Measurements from ENCODE around the gene RALGPS1.

Gene RALGPS1

DNA sequence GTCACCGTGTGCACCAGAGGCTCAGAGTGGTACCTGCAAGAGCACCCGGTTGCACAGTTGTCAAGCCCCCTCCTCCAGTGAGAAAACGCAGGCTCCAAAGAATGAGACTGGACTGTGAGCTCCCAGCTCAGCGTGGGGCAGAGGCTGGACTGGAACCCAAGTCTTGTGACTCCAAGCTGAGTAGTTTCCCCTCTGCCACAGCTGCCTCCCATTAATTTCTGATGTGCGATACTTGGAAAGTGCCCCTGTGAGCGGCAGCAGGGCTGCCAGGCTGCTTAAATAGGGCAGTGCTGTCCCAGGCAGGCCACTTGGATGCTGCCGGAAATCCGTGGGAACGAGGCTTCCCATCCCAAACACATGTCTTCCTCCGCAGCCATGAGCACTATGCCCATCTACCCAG, 270.1 kb downstream of the RALGPS1 start:
- no peak for TF ChIP-seq MAX (IDR thresholded peaks at IDR 0.05; ENCODE audit: low read depth, low read length)
- TF ChIP-seq MYC (IDR thresholded peaks at IDR 0.05; ENCODE audit: low read depth, low read length) = no peak
- TF ChIP-seq POLR2A (IDR thresholded peaks at IDR 0.05; ENCODE audit: extremely low read depth, insufficient read length) = no peak
- no peak overlapping the region for H3K4me3 ChIP-seq (ENCODE audit: low read depth, low read length)
- no peak for DNase-seq (ENCODE audit: low read depth)

- DNase-seq (ENCODE audit: low read depth) = no peak
Measured at GRCh38 chr9:127185181-127185580, 270.6 kb downstream of the RALGPS1 start.

GRCh38 chr9:127185931-127186781, 271.6 kb downstream of the RALGPS1 start:
- TF ChIP-seq, protein P1, sequence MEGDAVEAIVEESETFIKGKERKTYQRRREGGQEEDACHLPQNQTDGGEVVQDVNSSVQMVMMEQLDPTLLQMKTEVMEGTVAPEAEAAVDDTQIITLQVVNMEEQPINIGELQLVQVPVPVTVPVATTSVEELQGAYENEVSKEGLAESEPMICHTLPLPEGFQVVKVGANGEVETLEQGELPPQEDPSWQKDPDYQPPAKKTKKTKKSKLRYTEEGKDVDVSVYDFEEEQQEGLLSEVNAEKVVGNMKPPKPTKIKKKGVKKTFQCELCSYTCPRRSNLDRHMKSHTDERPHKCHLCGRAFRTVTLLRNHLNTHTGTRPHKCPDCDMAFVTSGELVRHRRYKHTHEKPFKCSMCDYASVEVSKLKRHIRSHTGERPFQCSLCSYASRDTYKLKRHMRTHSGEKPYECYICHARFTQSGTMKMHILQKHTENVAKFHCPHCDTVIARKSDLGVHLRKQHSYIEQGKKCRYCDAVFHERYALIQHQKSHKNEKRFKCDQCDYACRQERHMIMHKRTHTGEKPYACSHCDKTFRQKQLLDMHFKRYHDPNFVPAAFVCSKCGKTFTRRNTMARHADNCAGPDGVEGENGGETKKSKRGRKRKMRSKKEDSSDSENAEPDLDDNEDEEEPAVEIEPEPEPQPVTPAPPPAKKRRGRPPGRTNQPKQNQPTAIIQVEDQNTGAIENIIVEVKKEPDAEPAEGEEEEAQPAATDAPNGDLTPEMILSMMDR (IDR thresholded peaks at IDR 0.05; ENCODE audit: low read depth, low read length) = no peak
- TF ChIP-seq MAX (IDR thresholded peaks at IDR 0.05; ENCODE audit: low read depth, low read length) = no peak
- no peak for TF ChIP-seq MYC (IDR thresholded peaks at IDR 0.05; ENCODE audit: low read depth, low read length)
- H3K4me3 ChIP-seq (ENCODE audit: low read depth, low read length) = no peak overlapping the region
- no peak for DNase-seq (ENCODE audit: low read depth)

More at GRCh38 chr9:127185181-127185580, 270.6 kb downstream of the RALGPS1 start:
- TF ChIP-seq POLR2A (IDR thresholded peaks at IDR 0.05; ENCODE audit: extremely low read depth, insufficient read length) = no peak
- TF ChIP-seq, protein P1 (IDR thresholded peaks at IDR 0.05; ENCODE audit: low read depth, low read length) = no peak
- TF ChIP-seq MAX (IDR thresholded peaks at IDR 0.05; ENCODE audit: low read depth, low read length) = no peak
- TF ChIP-seq MYC (IDR thresholded peaks at IDR 0.05; ENCODE audit: low read depth, low read length) = no peak
- no peak overlapping the region for H3K4me3 ChIP-seq (ENCODE audit: low read depth, low read length)

DNA sequence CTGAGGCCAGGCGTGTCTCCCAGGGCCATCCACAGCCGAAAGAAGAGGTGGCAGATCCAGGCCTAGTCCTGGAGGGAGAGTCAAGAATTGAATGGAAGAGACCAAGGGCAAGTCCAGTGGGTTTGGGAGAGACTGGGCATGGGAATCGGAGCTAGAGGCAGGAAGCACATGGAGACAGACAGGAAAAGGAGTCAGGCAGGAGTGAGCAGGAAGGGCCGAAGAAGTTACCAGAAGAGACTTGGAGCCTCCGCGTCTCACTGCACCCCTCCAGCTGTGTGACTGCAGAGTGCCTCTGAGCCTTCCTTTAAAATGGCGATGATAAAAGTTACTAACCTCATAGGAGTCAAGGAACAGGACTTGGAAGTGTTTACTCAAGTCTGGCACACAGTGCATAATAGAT, 272.2 kb downstream of the RALGPS1 start:
- H3K4me3 ChIP-seq (ENCODE audit: low read depth, low read length) = no peak overlapping the region
- DNase-seq (ENCODE audit: low read depth) = no peak
- TF ChIP-seq POLR2A (IDR thresholded peaks at IDR 0.05; ENCODE audit: extremely low read depth, insufficient read length) (no peak), MAX (IDR thresholded peaks at IDR 0.05; ENCODE audit: low read depth, low read length) (no peak), MYC (IDR thresholded peaks at IDR 0.05; ENCODE audit: low read depth, low read length) (no peak)
- TF ChIP-seq, protein P1 (IDR thresholded peaks at IDR 0.05; ENCODE audit: low read depth, low read length) = no peak

DNA sequence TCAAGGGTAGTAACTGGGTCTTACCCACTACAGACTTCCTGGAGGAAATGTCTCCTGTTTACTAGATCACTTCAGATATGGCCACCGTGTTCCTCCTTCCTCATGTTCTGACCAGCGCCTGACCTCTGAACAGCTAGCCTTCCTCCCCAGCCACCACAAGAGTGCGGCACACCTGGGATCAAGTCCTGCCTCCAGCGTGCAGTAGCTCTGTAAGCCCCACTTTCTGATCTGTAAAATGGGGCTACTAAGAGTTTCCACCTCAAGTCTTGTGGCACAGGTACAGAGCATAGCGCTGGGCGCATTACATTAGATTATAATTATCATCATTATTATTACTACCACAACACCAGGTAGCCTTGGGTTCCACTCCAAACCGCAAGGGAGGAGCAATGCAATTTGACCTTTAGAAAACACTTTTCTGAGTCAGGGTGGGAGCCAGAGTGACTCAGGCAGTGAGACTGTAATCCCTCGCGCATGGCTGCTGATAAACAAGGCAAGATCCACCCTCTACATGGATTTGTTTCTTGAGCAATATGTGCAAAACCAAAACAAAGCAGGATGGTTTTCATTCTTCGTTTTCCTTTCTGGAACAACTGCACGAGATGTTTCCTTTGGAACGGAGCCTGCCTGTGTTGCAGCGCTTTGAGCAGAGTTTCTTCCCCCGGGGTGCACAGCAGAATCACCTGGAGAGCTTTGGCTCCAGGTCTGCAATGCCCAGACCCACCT, 272.8 kb downstream of the RALGPS1 start:
- no peak for DNase-seq (ENCODE audit: low read depth)
- no peak for TF ChIP-seq MAX (IDR thresholded peaks at IDR 0.05; ENCODE audit: low read depth, low read length)
- TF ChIP-seq, protein P1 (IDR thresholded peaks at IDR 0.05; ENCODE audit: low read depth, low read length) = no peak
- no peak for TF ChIP-seq MYC (IDR thresholded peaks at IDR 0.05; ENCODE audit: low read depth, low read length)
- no peak for TF ChIP-seq POLR2A (IDR thresholded peaks at IDR 0.05; ENCODE audit: extremely low read depth, insufficient read length)
- H3K4me3 ChIP-seq (ENCODE audit: low read depth, low read length) = no peak overlapping the region

DNA sequence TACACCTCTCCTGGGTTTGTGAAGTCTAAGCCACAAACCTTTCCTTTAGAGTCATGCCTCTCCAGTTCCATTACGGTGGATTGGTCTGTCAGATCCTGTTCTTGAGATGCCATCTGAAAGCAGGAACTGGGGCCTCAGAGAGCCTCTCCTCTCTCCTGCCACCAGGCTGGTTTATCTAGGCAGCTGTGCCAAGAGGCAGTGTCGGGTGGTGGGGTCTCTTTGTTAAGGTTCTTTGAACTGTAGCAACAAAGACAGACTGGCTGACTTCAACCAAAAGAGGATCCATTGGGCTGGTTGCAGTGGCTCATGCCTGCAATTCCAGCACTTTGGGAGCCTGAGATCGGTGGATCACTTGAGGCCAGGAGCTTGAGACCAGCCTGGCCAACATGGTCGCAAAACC, 273.8 kb downstream of the RALGPS1 start:
- no peak overlapping the region for H3K4me3 ChIP-seq (ENCODE audit: low read depth, low read length)
- no peak for DNase-seq (ENCODE audit: low read depth)
- no peak for TF ChIP-seq MAX (IDR thresholded peaks at IDR 0.05; ENCODE audit: low read depth, low read length)
- TF ChIP-seq, protein P1 (IDR thresholded peaks at IDR 0.05; ENCODE audit: low read depth, low read length) = no peak
